OCI-LY7 (cell line): ENCODE results near the gene CIDEA. TPM values are rescaled to one million over a fixed set of nuclear protein-coding genes. Genes with fewer than 3 reads are reported as not detected.
"Not testable (repeated sequence)": the region's sequence is repeated elsewhere in the genome, so short reads cannot be mapped to it uniquely, and the experiment has no call there.

ENCODE experiments used
- BruUV-seq: library from RNA; stranded (reverse); fragments of 400-500 nt; replicated peaks from 2 replicates; lab custom pipeline; 2021; lab: Mats Ljungman, UMichigan
- CTCF ChIA-PET: fragments of 300-600 bp; sonication (Branson Sonifier 250); formaldehyde crosslinking; loops from one replicate; lab custom pipeline; 2022; ENCODE audit warnings: antibody characterized with exemption; ENCODE audit not compliant: unreplicated experiment; lab: Charles Lee
- POLR2A ChIA-PET: fragments of 300-600 bp; sonication (Branson Sonifier 250); formaldehyde crosslinking; loops from one replicate; lab custom pipeline; 2022; ENCODE audit warnings: antibody characterized with exemption; lab: Charles Lee
- DNase-seq: peaks from one replicate; pipeline ENCODE4 v3.0.0-alpha.2; 2015; ENCODE audit warnings: low spot score
- H2AFZ ChIP-seq: fragments of 200-600 bp; sonication (generic), shearing (Covaris generic); 2 replicates; pipeline ENCODE4 v1.6.1; 2014; ENCODE audit warnings: mild to moderate bottlenecking, antibody characterized with exemption, low read length, moderate library complexity
- H3K27ac ChIP-seq: fragments of 200-600 bp; sonication (generic); 2 replicates; pipeline ENCODE4 v1.5.1; 2014; ENCODE audit warnings: mixed run types, low read depth, mild to moderate bottlenecking, moderate library complexity, low read length, inconsistent platforms; ENCODE audit not compliant: poor library complexity, severe bottlenecking
- H3K36me3 ChIP-seq: fragments of 200-600 bp; sonication (generic); 2 replicates; pipeline ENCODE4 v1.6.1; 2014; ENCODE audit warnings: mild to moderate bottlenecking, antibody characterized with exemption, low read length, moderate library complexity, mixed read lengths; ENCODE audit not compliant: insufficient read depth
- H3K4me1 ChIP-seq: fragments of 200-600 bp; sonication (generic); 2 replicates; pipeline ENCODE4 v1.5.1; 2014; ENCODE audit warnings: mild to moderate bottlenecking, low read length; ENCODE audit not compliant: insufficient read depth, poor library complexity, severe bottlenecking
- H3K4me2 ChIP-seq: fragments of 200-600 bp; sonication (generic); 2 replicates; pipeline ENCODE4 v1.6.1; 2014; ENCODE audit warnings: mild to moderate bottlenecking, low read length
- H3K4me3 ChIP-seq: fragments of 200-600 bp; sonication (generic); 2 replicates; pipeline ENCODE4 v1.5.1; 2014; ENCODE audit warnings: mild to moderate bottlenecking, low read depth, low read length; ENCODE audit not compliant: poor library complexity, severe bottlenecking
- H3K79me2 ChIP-seq: fragments of 200-600 bp; sonication (generic); 2 replicates; pipeline ENCODE4 v1.6.1; 2016; ENCODE audit warnings: low read depth, mild to moderate bottlenecking, low read length, moderate library complexity, mixed read lengths; ENCODE audit not compliant: insufficient read depth
- H3K9me2 ChIP-seq: fragments of 200-600 bp; sonication (generic); 2 replicates; pipeline ENCODE4 v1.6.1; 2016; ENCODE audit warnings: mild to moderate bottlenecking, low read length, mixed read lengths; ENCODE audit not compliant: insufficient read depth
- H3K9me3 ChIP-seq: fragments of 200-600 bp; sonication (generic); 2 replicates; pipeline ENCODE4 v1.6.1; 2014; ENCODE audit warnings: mild to moderate bottlenecking, mixed run types, low read length, mixed read lengths
- H4K20me1 ChIP-seq: fragments of 200-600 bp; sonication (generic); 2 replicates; pipeline ENCODE4 v1.6.1; 2014; ENCODE audit warnings: mild to moderate bottlenecking, antibody characterized with exemption, low read length, moderate library complexity, mixed read lengths; ENCODE audit not compliant: insufficient read depth
- intact Hi-C: fragments of 100-400 bp; cut with micrococcal nuclease; formaldehyde crosslinking; loops from one replicate; pipeline ENCODE4 v1.10.0; 2022; ENCODE audit not compliant: unreplicated experiment
- total RNA-seq, 2 experiments: library from RNA; depleted of rRNA in 1 of 2; stranded (reverse); fragments of >200 nt in 1 of 2; shearing (Covaris generic) in 1 of 2; gene quantifications; 2 replicates each; pipeline ENCODE4 v1.2.3, GENCODE V29; 2014 to 2022

Gene CIDEA
- total RNA-seq, 2 experiments from 2014 or later, result not detected

- DNase-seq, H3K27ac ChIP-seq, H3K9me3 ChIP-seq, H3K4me2 ChIP-seq, H3K4me1 ChIP-seq, CTCF ChIA-PET, H4K20me1 ChIP-seq, H2AFZ ChIP-seq, H3K36me3 ChIP-seq, POLR2A ChIA-PET, intact Hi-C loops, H3K9me2 ChIP-seq, BruUV-seq, H3K4me3 ChIP-seq, H3K79me2 ChIP-seq: not testable (repeated sequence)
These were observed 35.6 kb upstream of the CIDEA start for GRCh38 chr18:12218603-12219002.

- H2AFZ ChIP-seq, H3K79me2 ChIP-seq, H3K4me1 ChIP-seq, DNase-seq, BruUV-seq, POLR2A ChIA-PET, H3K36me3 ChIP-seq, H3K9me3 ChIP-seq, CTCF ChIA-PET, H3K27ac ChIP-seq, H4K20me1 ChIP-seq, H3K4me2 ChIP-seq, H3K4me3 ChIP-seq, H3K9me2 ChIP-seq, intact Hi-C loops: not testable (repeated sequence)
These were observed 32.1 kb upstream of the CIDEA start for GRCh38 chr18:12222041-12222440.

DNA sequence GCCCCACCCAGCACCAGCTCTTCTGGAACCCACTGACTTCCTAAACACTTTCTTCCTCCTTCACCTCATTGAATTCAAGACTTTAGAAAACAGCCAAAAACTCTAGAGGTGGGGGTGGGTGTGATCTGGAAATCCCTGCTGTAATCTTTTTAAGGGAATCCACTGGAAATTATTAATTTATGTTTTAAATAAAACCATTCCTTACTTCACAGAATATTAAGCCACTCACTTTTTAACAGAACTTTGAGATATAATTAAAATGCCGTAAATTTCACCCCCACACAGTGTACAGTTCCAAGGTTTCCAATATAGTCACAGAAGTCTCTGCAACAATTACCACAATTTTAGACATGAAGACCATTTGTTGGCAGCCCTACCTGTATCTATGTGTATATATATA, 30.8 kb upstream of the CIDEA start:
- POLR2A ChIA-PET, result interaction anchor here (0.7 kb wide), 1 partner anchor 1653 kb away, joined by 3 read pairs; no protein-coding TSS in a partner anchor
- H3K36me3 ChIP-seq, H2AFZ ChIP-seq, H3K4me1 ChIP-seq, H3K9me2 ChIP-seq, H4K20me1 ChIP-seq, H3K9me3 ChIP-seq, H3K4me3 ChIP-seq, intact Hi-C loops, BruUV-seq, H3K4me2 ChIP-seq, H3K27ac ChIP-seq, CTCF ChIA-PET, H3K79me2 ChIP-seq, DNase-seq: not testable (repeated sequence)

DNA sequence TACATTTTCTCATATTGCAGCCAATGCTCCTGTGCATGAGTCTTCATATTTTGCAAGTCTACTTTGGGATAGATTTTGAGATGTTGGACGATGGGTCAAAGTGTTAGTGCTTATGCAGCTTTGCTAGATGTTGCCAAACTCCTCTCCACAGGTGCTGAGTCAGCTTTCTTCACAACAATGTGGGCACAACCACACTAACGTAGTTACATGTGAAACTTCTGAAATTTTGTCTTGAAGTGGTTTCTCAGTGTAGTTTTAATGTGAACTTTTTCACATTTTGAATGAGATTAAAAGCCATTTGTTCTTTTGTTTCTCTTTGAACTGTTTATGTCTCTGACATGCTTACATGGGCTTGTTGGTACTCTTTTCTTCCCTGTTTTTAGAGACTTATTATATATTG, 27.4 kb upstream of the CIDEA start:
- H2AFZ ChIP-seq, H4K20me1 ChIP-seq, CTCF ChIA-PET, H3K4me3 ChIP-seq, H3K27ac ChIP-seq, BruUV-seq, H3K79me2 ChIP-seq, H3K36me3 ChIP-seq, H3K4me2 ChIP-seq, H3K4me1 ChIP-seq, H3K9me3 ChIP-seq, DNase-seq, intact Hi-C loops, H3K9me2 ChIP-seq: not testable (repeated sequence)
- POLR2A ChIA-PET, result interaction anchor here (0.6 kb wide), 1 partner anchor 1392 kb away, joined by 3 read pairs; no protein-coding TSS in a partner anchor

DNA sequence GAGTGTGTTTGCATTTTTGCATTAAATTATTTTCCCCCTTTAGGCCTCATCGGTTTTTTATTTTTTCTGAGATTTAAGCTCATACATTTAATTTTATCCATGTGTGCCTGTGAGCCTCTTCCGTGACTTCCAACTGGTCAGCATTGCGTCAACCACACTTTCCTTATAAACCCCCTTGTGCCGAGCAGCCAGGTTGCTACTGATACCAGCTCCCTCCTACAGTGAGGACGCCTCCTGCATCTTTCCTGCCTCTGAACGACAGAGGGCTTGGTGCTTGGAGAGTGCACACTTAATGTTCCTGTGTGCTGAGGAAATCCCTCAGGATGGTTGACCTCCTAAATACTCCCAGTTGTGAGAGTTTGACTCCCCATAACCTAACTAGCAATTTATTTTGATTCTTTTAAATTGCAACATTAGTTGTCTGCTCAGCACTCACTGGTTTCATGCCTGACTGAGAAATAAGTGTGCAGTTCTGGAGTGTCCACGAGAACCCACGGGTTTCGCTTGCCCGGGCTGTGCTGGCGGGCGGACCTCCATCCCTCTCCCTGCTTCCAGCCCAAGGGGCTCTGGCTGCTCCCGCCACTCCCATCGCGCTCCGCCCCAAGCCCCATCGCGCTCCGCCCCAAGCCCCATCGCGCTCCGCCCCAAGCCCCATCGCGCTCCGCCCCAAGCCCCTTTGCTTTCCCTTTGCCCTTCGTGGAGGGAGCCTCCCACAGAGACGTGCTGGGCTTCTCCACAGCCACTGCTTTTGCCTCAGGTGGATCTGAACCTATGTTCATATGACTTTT, 26.6 kb upstream of the CIDEA start:
- H3K27ac ChIP-seq, POLR2A ChIA-PET, H3K79me2 ChIP-seq, H3K4me2 ChIP-seq, H3K4me1 ChIP-seq, H3K9me2 ChIP-seq, CTCF ChIA-PET, H4K20me1 ChIP-seq, BruUV-seq, H3K4me3 ChIP-seq, H3K9me3 ChIP-seq, intact Hi-C loops, DNase-seq, H3K36me3 ChIP-seq, H2AFZ ChIP-seq: not testable (repeated sequence)

DNA sequence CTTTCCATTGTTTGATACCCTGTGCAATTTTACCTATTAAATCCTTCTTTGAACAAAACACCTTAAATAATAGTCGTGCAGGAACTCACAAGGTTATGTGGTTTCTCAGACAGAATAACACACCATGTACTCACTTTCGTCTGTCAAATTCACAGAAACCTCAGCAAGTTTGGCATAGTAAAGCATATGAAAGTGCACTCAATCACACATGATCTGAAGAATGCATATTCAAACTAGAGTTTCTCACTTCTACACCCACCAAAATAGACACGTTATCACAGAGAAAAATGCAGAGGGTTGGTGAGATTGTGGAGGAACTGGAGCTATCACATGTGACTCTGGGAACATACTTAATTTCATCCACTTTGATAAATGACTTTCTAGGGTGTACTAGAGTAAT, 25.9 kb upstream of the CIDEA start:
- BruUV-seq, H3K4me2 ChIP-seq, H3K9me2 ChIP-seq, H3K36me3 ChIP-seq, H3K79me2 ChIP-seq, H4K20me1 ChIP-seq, H2AFZ ChIP-seq, H3K4me3 ChIP-seq, H3K9me3 ChIP-seq, H3K27ac ChIP-seq, CTCF ChIA-PET, intact Hi-C loops, H3K4me1 ChIP-seq, DNase-seq, POLR2A ChIA-PET: not testable (repeated sequence)
